ENCODE measurements around the gene REXO5. TPM values are rescaled to one million over a fixed set of nuclear protein-coding genes. Genes with fewer than 3 reads are reported as not detected.

The REXO5 gene
- total and polyA plus RNA-seq, 12 donors: 2.0 to 6.9 (median 4.8) TPM

DNA sequence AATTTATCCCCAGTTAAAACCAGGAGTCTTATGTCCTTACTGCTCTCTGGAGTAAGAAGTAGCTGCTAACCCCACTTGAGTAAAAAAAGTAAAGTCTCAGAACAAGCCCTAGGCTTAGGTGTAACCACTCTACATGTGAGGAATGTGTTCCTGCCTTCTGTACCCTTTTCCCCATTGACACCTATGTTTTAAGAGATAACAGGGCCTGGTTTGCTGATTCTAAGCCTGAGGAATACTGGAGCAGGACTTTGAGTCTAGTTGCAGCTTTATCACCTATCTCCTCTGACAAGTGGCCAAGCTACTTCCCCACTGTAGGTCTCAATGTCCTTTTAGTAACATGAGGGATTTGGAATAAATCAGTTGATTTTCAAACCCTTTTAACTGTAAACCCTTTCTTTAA, 40.2 kb downstream of the REXO5 start:
- TF ChIP-seq, protein P1, sequence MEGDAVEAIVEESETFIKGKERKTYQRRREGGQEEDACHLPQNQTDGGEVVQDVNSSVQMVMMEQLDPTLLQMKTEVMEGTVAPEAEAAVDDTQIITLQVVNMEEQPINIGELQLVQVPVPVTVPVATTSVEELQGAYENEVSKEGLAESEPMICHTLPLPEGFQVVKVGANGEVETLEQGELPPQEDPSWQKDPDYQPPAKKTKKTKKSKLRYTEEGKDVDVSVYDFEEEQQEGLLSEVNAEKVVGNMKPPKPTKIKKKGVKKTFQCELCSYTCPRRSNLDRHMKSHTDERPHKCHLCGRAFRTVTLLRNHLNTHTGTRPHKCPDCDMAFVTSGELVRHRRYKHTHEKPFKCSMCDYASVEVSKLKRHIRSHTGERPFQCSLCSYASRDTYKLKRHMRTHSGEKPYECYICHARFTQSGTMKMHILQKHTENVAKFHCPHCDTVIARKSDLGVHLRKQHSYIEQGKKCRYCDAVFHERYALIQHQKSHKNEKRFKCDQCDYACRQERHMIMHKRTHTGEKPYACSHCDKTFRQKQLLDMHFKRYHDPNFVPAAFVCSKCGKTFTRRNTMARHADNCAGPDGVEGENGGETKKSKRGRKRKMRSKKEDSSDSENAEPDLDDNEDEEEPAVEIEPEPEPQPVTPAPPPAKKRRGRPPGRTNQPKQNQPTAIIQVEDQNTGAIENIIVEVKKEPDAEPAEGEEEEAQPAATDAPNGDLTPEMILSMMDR (IDR thresholded peaks at IDR 0.05): no peak
- no peak overlapping the region for H3K4me3 ChIP-seq
- peak overlapping the region in 2 of 10 donors; percentile 1 to 60 for H3K27ac ChIP-seq
- ATAC-seq (no peak), DNase-seq (no peak)
- peaks cover 0 to 31% (median 0%) of the 10 kb centered on the region in 9 donors for H3K36me3 ChIP-seq
- H3K4me1 ChIP-seq: peaks cover 10 to 45% (median 29%) of the 10 kb centered on the region in 9 donors
- intact Hi-C loops (cut with DNase I): loop anchor here in 4 of 10 donors (2.0 to 10.0 kb wide), 5 partner anchors 44 to 256 kb away; no protein-coding TSS in a partner anchor
- H3K9me3 ChIP-seq: no peaks in the 10 kb centered on the region
- H3K27me3 ChIP-seq: no peaks in the 10 kb centered on the region

- 70 to 91% methylated on average over 2 of the region's 2 CpGs for WGBS, 2 donors
- Histone ChIP-seq H3K36me3 (peaks cover 0 to 29% (median 0%) of the 10 kb centered on the region in 9 donors), H3K4me1 (peaks cover 12 to 55% (median 39%) of the 10 kb centered on the region in 9 donors), H3K27me3 (no peaks in the 10 kb centered on the region), H3K27ac (no peak overlapping the region), H3K9me3 (no peaks in the 10 kb centered on the region), H3K4me3 (no peak overlapping the region)
- TF ChIP-seq, protein P1 (IDR thresholded peaks at IDR 0.05): no peak
- intact Hi-C loops (cut with DNase I): loop anchor here in 4 of 10 donors (2.0 to 10.0 kb wide), 5 partner anchors 45 to 255 kb away; no protein-coding TSS in a partner anchor
- DNase-seq (no peak), ATAC-seq (no peak)
Measured at GRCh38 chr16:20847550-20847949, 41.2 kb downstream of the REXO5 start.

GRCh38 chr16:20849589-20850390, 43.5 kb downstream of the REXO5 start:
- intact Hi-C loops (cut with DNase I): loop anchor here (1.0 to 10.0 kb wide), 16 partner anchors 42 to 308 kb away; partner anchors contain the start of genes DCUN1D3 (in 5 of the 10), LYRM1 (in 5 of the 10), ERI2 (in 2 of the 10) and REXO5 (in 2 of the 10)
- H3K4me1 ChIP-seq: peaks cover 15 to 71% (median 51%) of the 10 kb centered on the region in 9 donors
- no peaks in the 10 kb centered on the region for H3K27me3 ChIP-seq
- H3K36me3 ChIP-seq: peaks cover 0 to 26% (median 0%) of the 10 kb centered on the region in 9 donors
- ATAC-seq (peak in 7 of 8 donors; percentile 16 to 49 (median 38)), DNase-seq (peak; percentile 68 to 69)
- peak overlapping the region in 8 of 10 donors; percentile 69 to 87 (median 74) for H3K27ac ChIP-seq
- TF ChIP-seq, protein P1 (IDR thresholded peaks at IDR 0.05): peak; percentile 94 to 99 (median 98)
- 48 to 53% methylated on average over 6 of the region's 6 CpGs for WGBS, 2 donors
- H3K4me3 ChIP-seq: peak overlapping the region in 1 of 10 donors; percentile 12
- H3K9me3 ChIP-seq: no peaks in the 10 kb centered on the region

GRCh38 chr16:20850981-20851380, 44.7 kb downstream of the REXO5 start:
- H3K4me1 ChIP-seq: peaks cover 15 to 59% (median 50%) of the 10 kb centered on the region in 9 donors
- H3K27ac ChIP-seq: peak overlapping the region; percentile 69 to 87 (median 76)
- DNase-seq (no peak), ATAC-seq (peak in 6 of 8 donors; percentile 8 to 37 (median 30))
- no peaks in the 10 kb centered on the region for H3K27me3 ChIP-seq
- 40 to 41% methylated on average over 3 of the region's 3 CpGs for WGBS, 2 donors
- peaks cover 0 to 31% (median 0%) of the 10 kb centered on the region in 9 donors for H3K36me3 ChIP-seq
- TF ChIP-seq, protein P1 (IDR thresholded peaks at IDR 0.05): no peak
- intact Hi-C loops (cut with DNase I): loop anchor here in 9 of 10 donors (1.0 to 10.0 kb wide), 12 partner anchors 44 to 306 kb away; partner anchors contain the start of genes DCUN1D3 (in 5 of the 9), LYRM1 (in 5 of the 9), ERI2 (in 1 of the 9) and LDAF1 (in 1 of the 9)
- no peaks in the 10 kb centered on the region for H3K9me3 ChIP-seq
- no peak overlapping the region for H3K4me3 ChIP-seq
